ENCODE results near the gene ORM2. TPM values are rescaled to one million over a fixed set of nuclear protein-coding genes. Genes with fewer than 3 reads are reported as not detected.
A peak's percentile ranks its signal among the peaks of the same experiment; 100 is the strongest.

ORM2 gene
- total RNA-seq, 1 experiment from 2014 or later = 46.0 TPM

- no peaks in the 10 kb centered on the region for H3K27me3 Mint-ChIP-seq (ENCODE audit: insufficient read depth, unreplicated experiment)
- H3K4me1 Mint-ChIP-seq (ENCODE audit: low read depth, unreplicated experiment) = peaks cover 6% of the 10 kb centered on the region
- no peak overlapping the region for H3K27ac Mint-ChIP-seq (ENCODE audit: unreplicated experiment)
- intact Hi-C loops (cut with micrococcal nuclease; ENCODE audit: unreplicated experiment) = no loop called here
- TF ChIP-seq CTCF (IDR thresholded peaks at IDR 0.05; ENCODE audit: insufficient read depth in 1 of 2, low read depth in 1 of 2, low read length in 1 of 2, severe bottlenecking in 1 of 2, unreplicated experiment in 1 of 2) = no peak
- Histone ChIP-seq H3K4me3 (ENCODE audit: low read depth, low read length) (no peak overlapping the region), H3K27me3 (replicated peaks; ENCODE audit: control insufficient read depth, insufficient read depth, low read length) (no peaks in the 10 kb centered on the region), H3K36me3 (ENCODE audit: control insufficient read depth, insufficient read depth, low read length) (no peaks in the 10 kb centered on the region), H3K9me3 (no peaks in the 10 kb centered on the region), H3K4me1 (peaks cover 11% of the 10 kb centered on the region)
- CTCF ChIA-PET = no interaction called here
- no peak overlapping the region for H3K4me3 Mint-ChIP-seq (ENCODE audit: unreplicated experiment)
- BruUV-seq (replicated peaks) = TSS peak; percentile 38
- H3K9me3 Mint-ChIP-seq (ENCODE audit: unreplicated experiment) = no peaks in the 10 kb centered on the region
- POLR2A ChIA-PET = no interaction called here
- DNase-seq = no peak
- H3K36me3 Mint-ChIP-seq (ENCODE audit: insufficient read depth, unreplicated experiment) = peaks cover 17% of the 10 kb centered on the region
Measured at GRCh38 chr9:114336157-114336556, 6.5 kb downstream of the ORM2 start.

- Histone ChIP-seq H3K4me3 (ENCODE audit: low read depth, low read length) (no peak overlapping the region), H3K27me3 (replicated peaks; ENCODE audit: control insufficient read depth, insufficient read depth, low read length) (no peaks in the 10 kb centered on the region), H3K9me3 (no peaks in the 10 kb centered on the region), H3K36me3 (ENCODE audit: control insufficient read depth, insufficient read depth, low read length) (no peaks in the 10 kb centered on the region), H3K4me1 (peaks cover 11% of the 10 kb centered on the region)
- no peaks in the 10 kb centered on the region for H3K27me3 Mint-ChIP-seq (ENCODE audit: insufficient read depth, unreplicated experiment)
- H3K27ac Mint-ChIP-seq (ENCODE audit: unreplicated experiment) = no peak overlapping the region
- no TSS peak for BruUV-seq (replicated peaks)
- H3K9me3 Mint-ChIP-seq (ENCODE audit: unreplicated experiment) = no peaks in the 10 kb centered on the region
- H3K4me3 Mint-ChIP-seq (ENCODE audit: unreplicated experiment) = no peak overlapping the region
- intact Hi-C loops (cut with micrococcal nuclease; ENCODE audit: unreplicated experiment) = no loop called here
- H3K36me3 Mint-ChIP-seq (ENCODE audit: insufficient read depth, unreplicated experiment) = peaks cover 23% of the 10 kb centered on the region
- ChIA-PET POLR2A (no interaction called here), CTCF (no interaction called here)
- no peak for TF ChIP-seq CTCF (IDR thresholded peaks at IDR 0.05; ENCODE audit: insufficient read depth in 1 of 2, low read depth in 1 of 2, low read length in 1 of 2, severe bottlenecking in 1 of 2, unreplicated experiment in 1 of 2)
- H3K4me1 Mint-ChIP-seq (ENCODE audit: low read depth, unreplicated experiment) = peaks cover 6% of the 10 kb centered on the region
- DNase-seq = no peak
Measured at GRCh38 chr9:114336699-114337395, 7.2 kb downstream of the ORM2 start.

- H3K4me3 Mint-ChIP-seq (ENCODE audit: unreplicated experiment) = no peak overlapping the region
- ChIA-PET CTCF (no interaction called here), POLR2A (no interaction called here)
- H3K36me3 Mint-ChIP-seq (ENCODE audit: insufficient read depth, unreplicated experiment) = peaks cover 25% of the 10 kb centered on the region
- intact Hi-C loops (cut with micrococcal nuclease; ENCODE audit: unreplicated experiment) = no loop called here
- no peaks in the 10 kb centered on the region for H3K27me3 Mint-ChIP-seq (ENCODE audit: insufficient read depth, unreplicated experiment)
- Histone ChIP-seq H3K4me1 (peaks cover 11% of the 10 kb centered on the region), H3K9me3 (no peaks in the 10 kb centered on the region), H3K4me3 (ENCODE audit: low read depth, low read length) (no peak overlapping the region), H3K27me3 (replicated peaks; ENCODE audit: control insufficient read depth, insufficient read depth, low read length) (no peaks in the 10 kb centered on the region), H3K36me3 (ENCODE audit: control insufficient read depth, insufficient read depth, low read length) (no peaks in the 10 kb centered on the region)
- no TSS peak for BruUV-seq (replicated peaks)
- DNase-seq = no peak
- H3K9me3 Mint-ChIP-seq (ENCODE audit: unreplicated experiment) = no peaks in the 10 kb centered on the region
- H3K27ac Mint-ChIP-seq (ENCODE audit: unreplicated experiment) = no peak overlapping the region
- H3K4me1 Mint-ChIP-seq (ENCODE audit: low read depth, unreplicated experiment) = peaks cover 6% of the 10 kb centered on the region
- TF ChIP-seq CTCF (IDR thresholded peaks at IDR 0.05; ENCODE audit: insufficient read depth in 1 of 2, low read depth in 1 of 2, low read length in 1 of 2, severe bottlenecking in 1 of 2, unreplicated experiment in 1 of 2) = no peak
Measured at GRCh38 chr9:114338187-114338586, 8.5 kb downstream of the ORM2 start.

Measured in Caco-2 (cell line).